Smooth muscle cell (in vitro differentiated cells): Measurements from ENCODE around the gene TRMT61A. TPM values are rescaled to one million over a fixed set of nuclear protein-coding genes. Genes with fewer than 3 reads are reported as not detected.

Source experiments
- DNase-seq: peaks from one replicate; lab custom pipeline; 2025; ENCODE audit not compliant: unreplicated experiment; lab: John Stamatoyannopoulos, UW
- H2AFZ ChIP-seq: fragments of 200-600 bp; sonication (generic); 2 replicates; pipeline ENCODE4 v1.6.0; 2016; ENCODE audit warnings: antibody characterized with exemption, low read depth, mild to moderate bottlenecking
- H3F3A ChIP-seq: fragments of 200-600 bp; sonication (generic); 2 replicates; pipeline ENCODE4 v1.6.0; 2017; ENCODE audit warnings: antibody characterized with exemption, low read depth
- H3K27ac ChIP-seq: fragments of 200-600 bp; sonication (generic); 2 replicates; pipeline ENCODE4 v1.5.1; 2016; ENCODE audit warnings: low read depth, mild to moderate bottlenecking
- H3K27me3 ChIP-seq: fragments of 200-600 bp; sonication (generic); 2 replicates; pipeline ENCODE4 v1.6.1; 2016; ENCODE audit warnings: low read depth, mild to moderate bottlenecking
- H3K36me3 ChIP-seq: fragments of 200-600 bp; sonication (generic); 2 replicates; pipeline ENCODE4 v1.5.1; 2016; ENCODE audit warnings: low read depth
- H3K4me1 ChIP-seq: fragments of 200-600 bp; sonication (generic); 2 replicates; pipeline ENCODE4 v1.5.1; 2016; ENCODE audit warnings: low read depth
- H3K4me2 ChIP-seq: fragments of 200-600 bp; sonication (generic); 2 replicates; pipeline ENCODE4 v1.6.0; 2016; ENCODE audit warnings: mild to moderate bottlenecking
- H3K4me3 ChIP-seq: fragments of 200-600 bp; sonication (generic); 2 replicates; pipeline ENCODE4 v1.5.1; 2016; ENCODE audit warnings: mild to moderate bottlenecking
- H3K79me2 ChIP-seq: fragments of 200-600 bp; sonication (generic); 2 replicates; pipeline ENCODE4 v1.6.0; 2016; ENCODE audit warnings: low read depth, mild to moderate bottlenecking
- H3K9ac ChIP-seq: fragments of 200-600 bp; sonication (generic); 2 replicates; pipeline ENCODE4 v1.6.0; 2016; ENCODE audit warnings: low read depth
- H3K9me3 ChIP-seq: fragments of 200-600 bp; sonication (generic); replicated peaks from 2 replicates; pipeline ENCODE4 v1.5.1; 2016; ENCODE audit warnings: low read depth
- H4K20me1 ChIP-seq: fragments of 200-600 bp; sonication (generic); 2 replicates; pipeline ENCODE4 v1.6.0; 2016; ENCODE audit warnings: low read depth
- WGBS: methylation state at CpG from one replicate; pipeline ENCODE4 v1.1.7; 2016; ENCODE audit warnings: low lambda C conversion rate; 5-methylcytosine and 5-hydroxymethylcytosine counted together
- polyA plus RNA-seq: library from polyadenylated mRNA; unstranded; fragments of >200 nt; fragmentation: Nextera tagmentation; extraction: Ambion mirVana; gene quantifications from 2 replicates; pipeline ENCODE4 v1.2.1, GENCODE V29; 2016
- total RNA-seq: library from RNA; depleted of rRNA; stranded (reverse); fragments of >200 nt; gene quantifications from 2 replicates; pipeline ENCODE4 v1.2.3, GENCODE V29; 2014
- TF ChIP-seq, protein P1 (sequence below): fragments of 200-600 bp; sonication (generic); IDR thresholded peaks from 2 replicates; pipeline ENCODE4 v1.5.1; 2017; ENCODE audit warnings: borderline replicate concordance, mild to moderate bottlenecking, antibody characterized with exemption; ENCODE audit not compliant: insufficient read depth, poor library complexity, severe bottlenecking

TRMT61A gene
- total and polyA plus RNA-seq, 2 experiments from 2014 or later: 3.7 to 6.7 TPM

DNA sequence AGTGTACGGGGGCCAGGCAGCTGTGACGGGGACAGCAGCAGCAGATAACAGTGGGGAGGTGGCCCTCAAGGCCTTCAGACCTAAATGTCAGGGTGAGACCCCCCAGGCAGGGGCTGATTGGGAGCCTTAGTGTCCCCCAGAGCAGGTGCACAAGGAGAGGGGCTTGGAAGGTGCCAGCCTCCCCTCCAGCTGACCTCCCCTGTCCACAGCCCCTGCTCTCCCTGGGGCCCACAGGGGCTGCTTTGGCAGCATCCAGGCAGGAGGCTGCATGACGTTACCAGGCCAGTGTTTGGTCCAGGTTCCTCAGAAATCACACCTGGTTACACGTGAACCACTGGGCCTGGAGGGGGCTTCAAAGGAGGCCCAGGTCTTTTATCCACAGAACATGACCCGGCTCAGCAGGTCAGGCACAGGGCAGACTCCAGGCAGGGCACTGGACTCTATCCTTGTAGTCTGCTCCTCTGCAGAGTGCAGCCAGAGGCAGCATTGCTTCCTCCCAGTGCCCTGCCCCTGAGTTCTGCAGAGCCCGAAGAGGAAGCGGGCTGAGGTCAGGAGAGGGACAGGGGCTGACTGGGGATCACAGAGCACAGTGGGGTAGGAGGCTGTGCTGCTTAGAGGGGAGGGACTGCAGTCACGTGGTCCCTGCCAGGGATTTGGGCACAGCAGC lies 2.6 kb upstream of the TRMT61A start:
- Histone ChIP-seq H3K36me3 (no peaks in the 10 kb centered on the region), H3K4me3 (no peak overlapping the region), H3K9ac (no peak overlapping the region), H2AFZ (no peak overlapping the region), H3K79me2 (peaks cover 13% of the 10 kb centered on the region), H3K27me3 (peaks cover 19% of the 10 kb centered on the region), H3K4me2 (no peak overlapping the region), H3K9me3 (no peaks in the 10 kb centered on the region), H3K4me1 (peaks cover 25% of the 10 kb centered on the region), H3F3A (no peaks in the 10 kb centered on the region), H3K27ac (no peak overlapping the region), H4K20me1 (peaks cover 19% of the 10 kb centered on the region)
- TF ChIP-seq, protein P1, sequence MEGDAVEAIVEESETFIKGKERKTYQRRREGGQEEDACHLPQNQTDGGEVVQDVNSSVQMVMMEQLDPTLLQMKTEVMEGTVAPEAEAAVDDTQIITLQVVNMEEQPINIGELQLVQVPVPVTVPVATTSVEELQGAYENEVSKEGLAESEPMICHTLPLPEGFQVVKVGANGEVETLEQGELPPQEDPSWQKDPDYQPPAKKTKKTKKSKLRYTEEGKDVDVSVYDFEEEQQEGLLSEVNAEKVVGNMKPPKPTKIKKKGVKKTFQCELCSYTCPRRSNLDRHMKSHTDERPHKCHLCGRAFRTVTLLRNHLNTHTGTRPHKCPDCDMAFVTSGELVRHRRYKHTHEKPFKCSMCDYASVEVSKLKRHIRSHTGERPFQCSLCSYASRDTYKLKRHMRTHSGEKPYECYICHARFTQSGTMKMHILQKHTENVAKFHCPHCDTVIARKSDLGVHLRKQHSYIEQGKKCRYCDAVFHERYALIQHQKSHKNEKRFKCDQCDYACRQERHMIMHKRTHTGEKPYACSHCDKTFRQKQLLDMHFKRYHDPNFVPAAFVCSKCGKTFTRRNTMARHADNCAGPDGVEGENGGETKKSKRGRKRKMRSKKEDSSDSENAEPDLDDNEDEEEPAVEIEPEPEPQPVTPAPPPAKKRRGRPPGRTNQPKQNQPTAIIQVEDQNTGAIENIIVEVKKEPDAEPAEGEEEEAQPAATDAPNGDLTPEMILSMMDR: no peak
- WGBS: 76% methylated on average over 8 of the region's 8 CpGs
- no peak for DNase-seq

DNA sequence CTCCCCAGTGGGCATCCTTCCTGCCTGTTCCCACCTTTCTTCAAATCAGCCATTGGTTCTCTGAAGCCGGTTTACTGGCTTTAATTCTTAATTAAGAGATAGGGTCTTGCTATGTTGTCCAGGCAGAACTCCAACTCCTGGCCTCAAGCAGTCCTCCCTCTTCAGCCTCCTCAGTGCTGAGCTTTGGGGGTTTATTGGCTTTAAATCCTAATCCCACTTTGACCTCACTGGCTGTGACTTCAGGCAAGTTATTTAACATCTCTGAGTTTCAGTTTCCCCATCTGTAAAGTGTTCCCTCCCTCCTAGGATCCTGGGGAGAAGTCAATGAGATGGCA lies 2.1 kb upstream of the TRMT61A start:
- Histone ChIP-seq H3K4me1 (peaks cover 21% of the 10 kb centered on the region), H4K20me1 (peaks cover 24% of the 10 kb centered on the region), H3K4me2 (no peak overlapping the region), H3K79me2 (peaks cover 13% of the 10 kb centered on the region), H3K36me3 (no peaks in the 10 kb centered on the region), H3K4me3 (no peak overlapping the region), H3K27ac (no peak overlapping the region), H2AFZ (no peak overlapping the region), H3K9me3 (no peaks in the 10 kb centered on the region), H3K27me3 (peaks cover 17% of the 10 kb centered on the region), H3F3A (no peaks in the 10 kb centered on the region), H3K9ac (no peak overlapping the region)
- no peak for DNase-seq
- TF ChIP-seq, protein P1: no peak
- WGBS: 92% methylated on average over 1 of the region's 1 CpG

- H3K9ac ChIP-seq: no peak overlapping the region
- WGBS: 97% methylated on average over 13 of the region's 14 CpGs
- DNase-seq: no peak
- H3K4me1 ChIP-seq: peaks cover 18% of the 10 kb centered on the region
- no peaks in the 10 kb centered on the region for H3F3A ChIP-seq
- no peak overlapping the region for H3K4me2 ChIP-seq
- H3K36me3 ChIP-seq: no peaks in the 10 kb centered on the region
- peaks cover 26% of the 10 kb centered on the region for H4K20me1 ChIP-seq
- TF ChIP-seq, protein P1: no peak
- peaks cover 13% of the 10 kb centered on the region for H3K79me2 ChIP-seq
- H2AFZ ChIP-seq: no peak overlapping the region
- H3K27me3 ChIP-seq: peaks cover 12% of the 10 kb centered on the region
- no peaks in the 10 kb centered on the region for H3K9me3 ChIP-seq
- H3K27ac ChIP-seq: no peak overlapping the region
- peak overlapping the region; percentile 85 for H3K4me3 ChIP-seq
These were observed 1.4 kb upstream of the TRMT61A start for GRCh38 chr14:103527408-103528145.
